Stimulated activated CD4-positive, alpha-beta T cell treated with anti-CD3 and anti-CD28 coated beads, Interleukin-4, amount 100 ng/mL, for 1 hour (primary cell): Measurements from ENCODE around the gene PCSK5.
"Not testable (repeated sequence)": the region's sequence is repeated elsewhere in the genome, so short reads cannot be mapped to it uniquely, and the experiment has no call there.

ENCODE experiments used
- DNase-seq: peaks from one replicate; pipeline ENCODE4 v3.0.0-alpha.2; 2020

The PCSK5 gene

DNA sequence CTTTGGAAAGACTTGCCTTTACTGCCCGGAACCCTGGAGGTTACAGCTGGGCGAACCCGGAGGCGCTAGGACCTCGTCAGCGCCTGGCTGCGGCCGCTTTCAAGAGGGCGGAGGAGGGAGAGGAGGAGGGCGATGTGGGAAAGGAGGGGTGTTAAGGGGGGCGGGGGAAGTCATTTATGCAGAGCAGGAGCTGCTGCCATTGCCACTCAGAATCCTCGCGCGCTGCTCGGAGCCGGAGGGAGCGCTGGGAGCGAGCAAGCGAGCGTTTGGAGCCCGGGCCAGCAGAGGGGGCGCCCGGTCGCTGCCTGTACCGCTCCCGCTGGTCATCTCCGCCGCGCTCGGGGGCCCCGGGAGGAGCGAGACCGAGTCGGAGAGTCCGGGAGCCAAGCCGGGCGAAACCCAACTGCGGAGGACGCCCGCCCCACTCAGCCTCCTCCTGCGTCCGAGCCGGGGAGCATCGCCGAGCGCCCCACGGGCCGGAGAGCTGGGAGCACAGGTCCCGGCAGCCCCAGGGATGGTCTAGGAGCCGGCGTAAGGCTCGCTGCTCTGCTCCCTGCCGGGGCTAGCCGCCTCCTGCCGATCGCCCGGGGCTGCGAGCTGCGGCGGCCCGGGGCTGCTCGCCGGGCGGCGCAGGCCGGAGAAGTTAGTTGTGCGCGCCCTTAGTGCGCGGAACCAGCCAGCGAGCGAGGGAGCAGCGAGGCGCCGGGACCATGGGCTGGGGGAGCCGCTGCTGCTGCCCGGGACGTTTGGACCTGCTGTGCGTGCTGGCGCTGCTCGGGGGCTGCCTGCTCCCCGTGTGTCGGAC is at the start of gene PCSK5:
Gene PCSK5, plus strand, starts transcription at position 202 of the 805 bp plus-strand sequence. Its CDS starts 509 bp downstream, at position 711.
- DNase-seq = peak; percentile 79

DNA sequence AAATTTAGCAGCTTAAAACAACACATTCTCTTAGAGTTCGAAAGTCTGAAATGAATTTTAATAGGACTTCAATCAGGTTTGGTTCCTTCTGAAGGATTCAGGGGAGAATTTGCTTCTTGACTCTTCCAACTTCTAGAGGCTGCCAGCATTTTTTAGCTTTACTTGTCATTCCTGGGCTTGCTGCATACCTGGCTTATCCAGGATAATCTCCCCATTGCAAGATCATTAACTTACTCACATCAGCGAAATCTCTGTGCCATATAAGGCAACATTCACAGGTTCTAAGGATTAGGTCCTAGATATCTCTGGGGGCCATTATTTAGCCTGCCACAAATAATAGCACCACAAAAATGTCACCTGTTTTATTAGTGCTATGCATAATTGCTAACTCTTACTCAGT is 46.2 kb upstream of the PCSK5 start:
- DNase-seq = no peak

DNA sequence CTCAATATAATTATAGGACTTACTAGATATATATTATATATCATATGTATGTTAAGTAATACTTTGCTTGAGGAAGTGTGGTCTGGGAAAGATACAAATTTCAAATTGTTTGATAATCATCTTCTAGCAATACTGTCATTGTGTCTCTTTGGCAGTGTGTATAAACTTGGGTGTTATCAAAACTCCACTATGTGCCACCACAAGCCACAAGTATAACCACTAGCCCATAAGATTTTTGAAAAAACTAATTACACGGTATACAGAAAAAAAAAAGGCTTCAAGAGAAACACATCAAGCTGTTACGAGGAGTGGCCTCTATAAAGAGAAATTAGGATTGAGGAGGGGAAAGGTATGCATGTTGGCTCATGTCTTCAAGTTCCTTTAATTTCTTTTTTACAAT is 44.7 kb upstream of the PCSK5 start:
- DNase-seq = no peak

DNA sequence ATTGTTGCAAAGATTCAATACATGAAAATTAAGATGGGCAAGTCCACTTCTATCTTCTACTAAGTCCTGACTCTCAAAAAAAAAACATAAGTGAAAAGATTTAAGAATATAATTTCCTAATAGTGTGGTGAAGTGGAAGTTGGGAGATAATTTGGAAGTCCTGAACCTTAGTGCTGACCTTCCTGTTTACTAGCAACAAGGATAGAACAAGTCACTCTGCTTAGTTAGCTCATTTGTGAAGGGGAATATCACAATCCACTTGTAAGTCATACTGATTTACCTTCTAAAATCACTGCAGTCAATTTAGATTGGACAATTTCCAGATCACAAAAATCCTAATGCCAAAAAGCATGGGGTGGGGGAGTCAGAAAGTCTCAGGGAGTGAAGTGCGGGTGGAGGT is 43.4 kb upstream of the PCSK5 start:
- no peak for DNase-seq

DNA sequence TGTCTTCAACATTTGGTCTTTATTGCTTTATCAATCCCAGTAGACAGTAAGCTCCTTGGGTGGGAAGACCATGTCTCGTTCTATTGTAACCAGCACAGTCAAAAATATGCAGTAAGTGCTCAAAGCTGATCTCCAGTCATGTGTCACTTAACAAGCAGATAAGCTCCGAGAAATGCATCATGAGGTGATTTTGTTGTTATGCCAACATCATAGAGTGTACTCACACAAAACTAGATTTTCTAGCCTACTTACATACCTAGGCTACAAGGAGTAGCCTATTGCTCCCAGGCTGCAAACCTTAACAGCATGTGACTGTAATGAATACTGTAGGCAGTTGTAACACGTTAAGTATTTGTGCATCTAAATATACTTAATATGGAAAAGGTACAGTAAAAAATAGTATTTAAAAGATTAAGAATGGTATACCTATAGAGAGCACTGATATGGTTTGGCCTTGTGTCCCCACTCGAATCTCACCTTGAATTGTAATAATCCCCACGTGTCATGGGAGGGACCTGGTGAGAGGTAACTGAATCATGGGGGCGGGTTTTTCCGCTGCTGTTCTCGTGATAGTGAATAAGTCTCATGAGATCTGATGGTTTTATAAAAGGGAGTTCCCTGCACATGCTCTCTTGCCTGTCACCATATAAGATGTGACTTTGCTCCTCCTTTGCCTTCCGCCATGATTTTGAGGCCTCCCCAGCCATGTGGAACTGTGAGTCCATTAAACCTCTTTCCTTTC is 39.8 kb upstream of the PCSK5 start:
- no peak for DNase-seq

DNA sequence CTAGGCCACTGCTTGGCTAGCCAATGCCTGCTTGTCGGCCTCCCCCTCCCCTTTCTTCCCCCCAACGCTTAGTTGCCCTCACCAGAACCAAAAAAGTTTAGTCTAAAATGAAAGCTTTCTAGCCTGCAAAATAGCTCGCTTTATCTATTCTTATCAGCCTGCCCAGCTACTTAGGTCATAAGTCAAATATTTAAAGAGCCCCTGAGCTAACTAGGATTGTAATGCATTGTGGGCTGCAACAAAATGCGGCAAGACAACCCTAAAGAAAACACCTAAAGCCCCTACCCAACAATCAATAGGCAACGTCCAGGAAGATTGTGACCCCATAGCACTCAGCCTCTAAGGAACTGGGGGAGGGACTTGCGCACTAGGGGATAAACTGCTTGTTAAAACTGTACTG is 38.6 kb upstream of the PCSK5 start:
- DNase-seq = no peak

DNA sequence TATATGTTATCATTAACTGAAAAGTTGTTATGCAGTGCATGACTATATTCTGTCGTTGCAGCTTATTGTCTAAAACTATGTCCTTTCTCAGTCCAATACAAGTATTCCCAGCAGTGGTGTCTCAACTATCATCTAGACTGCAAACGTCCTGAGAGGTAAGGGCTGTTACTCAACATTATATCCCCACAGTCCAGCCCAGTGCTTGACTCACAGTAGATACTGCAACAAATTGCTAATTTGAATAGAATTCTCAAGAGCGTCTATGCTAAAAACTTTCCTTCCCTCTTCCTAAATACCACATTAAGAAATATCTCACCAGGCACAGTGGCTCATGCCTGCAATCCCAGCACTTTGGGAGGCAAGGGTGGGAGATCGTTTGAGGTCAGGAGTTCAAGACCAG is 37.7 kb upstream of the PCSK5 start:
- DNase-seq = no peak

DNA sequence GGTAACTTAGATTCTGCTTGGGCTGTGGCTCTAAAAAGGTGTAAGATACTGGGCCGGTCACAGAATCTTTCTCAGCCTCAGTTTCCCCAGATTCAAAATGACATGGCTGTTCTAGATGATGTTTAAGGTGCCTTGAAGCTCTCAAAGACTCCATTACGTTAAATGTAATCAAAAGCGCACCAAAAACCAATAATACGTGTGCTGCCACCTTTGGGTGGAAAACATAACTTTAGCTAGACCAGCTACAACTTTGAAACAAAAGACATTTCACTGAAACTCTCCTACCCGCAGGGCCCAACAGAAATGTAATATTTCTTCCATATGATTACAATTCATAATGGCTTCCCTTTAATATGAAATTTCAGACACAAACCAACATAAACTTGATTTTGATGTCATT is 35.0 kb upstream of the PCSK5 start:
- DNase-seq = no peak

DNA sequence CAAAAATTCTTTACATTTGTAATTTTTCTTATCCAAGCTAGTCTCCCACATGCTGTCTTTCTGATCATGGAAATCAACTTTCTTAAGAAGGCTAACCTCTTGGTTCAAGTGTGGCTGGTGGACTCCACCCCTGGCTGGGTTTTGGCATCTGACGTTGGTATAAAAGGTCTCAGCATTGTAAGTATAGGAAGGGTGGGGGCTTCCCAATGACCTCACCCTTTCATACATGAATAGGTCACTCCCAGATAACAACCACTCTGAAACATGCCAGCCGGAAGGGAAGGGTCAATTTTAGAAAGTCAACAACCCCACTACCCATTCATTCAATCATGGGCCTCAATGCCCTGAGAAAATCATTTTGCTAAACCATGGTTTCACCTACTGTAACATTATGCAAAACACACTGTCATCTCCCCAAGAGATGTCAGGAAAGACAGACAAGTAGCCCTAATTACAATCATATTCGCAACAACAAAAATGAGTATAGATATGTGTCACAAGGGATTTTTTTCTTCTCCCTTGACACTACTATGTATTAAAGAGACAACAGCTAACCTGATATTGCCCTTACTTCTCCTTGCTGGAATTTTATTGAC is 31.9 kb upstream of the PCSK5 start:
- no peak for DNase-seq

DNA sequence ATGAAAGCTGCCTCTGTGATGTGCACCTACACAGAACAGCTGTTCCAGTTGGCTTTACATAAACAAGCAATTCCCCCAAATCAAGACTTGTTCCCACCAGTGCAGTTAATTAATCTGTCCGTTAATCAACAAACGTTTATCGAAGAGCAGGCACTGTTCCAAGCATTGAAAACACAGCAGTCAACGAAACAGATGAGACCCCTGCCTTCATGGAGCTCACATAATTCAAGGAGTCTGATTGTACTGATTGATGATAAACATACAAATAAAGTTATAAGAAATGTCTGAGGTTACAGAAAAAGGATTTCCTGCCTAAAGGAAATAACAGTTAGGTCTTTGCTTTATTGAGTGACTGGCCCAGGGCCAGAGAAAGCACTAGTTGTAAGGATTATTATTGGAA is 26.2 kb upstream of the PCSK5 start:
- DNase-seq = no peak

DNA sequence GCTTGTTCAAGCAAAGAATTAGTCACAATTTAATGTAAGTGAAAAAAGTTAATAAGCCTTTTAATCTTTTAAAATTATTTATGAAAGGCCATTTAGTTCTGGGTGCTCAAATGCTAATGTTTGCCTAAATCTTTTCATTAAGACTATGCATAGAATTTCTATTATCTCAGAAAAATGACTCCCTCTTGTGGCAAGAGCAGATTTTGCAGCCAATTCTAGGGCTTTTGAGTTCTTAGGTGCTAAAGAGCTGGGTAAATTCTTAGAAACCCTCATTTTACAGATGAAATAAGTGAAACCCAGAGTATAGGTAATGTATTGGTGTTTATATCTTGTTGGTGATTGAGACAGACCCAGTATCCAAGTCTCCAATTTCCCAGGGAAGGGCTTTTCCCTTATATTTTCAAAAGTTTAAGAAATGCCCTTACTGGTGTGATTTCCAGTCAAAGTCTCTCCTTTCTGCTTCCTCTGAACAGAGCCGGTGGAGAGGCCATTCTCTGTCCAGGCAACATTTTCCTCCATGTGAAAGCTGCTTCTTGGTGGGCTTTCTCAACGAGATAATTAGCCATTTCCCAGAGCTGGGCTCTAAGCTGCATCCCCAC is 24.1 kb upstream of the PCSK5 start:
- no peak for DNase-seq

DNA sequence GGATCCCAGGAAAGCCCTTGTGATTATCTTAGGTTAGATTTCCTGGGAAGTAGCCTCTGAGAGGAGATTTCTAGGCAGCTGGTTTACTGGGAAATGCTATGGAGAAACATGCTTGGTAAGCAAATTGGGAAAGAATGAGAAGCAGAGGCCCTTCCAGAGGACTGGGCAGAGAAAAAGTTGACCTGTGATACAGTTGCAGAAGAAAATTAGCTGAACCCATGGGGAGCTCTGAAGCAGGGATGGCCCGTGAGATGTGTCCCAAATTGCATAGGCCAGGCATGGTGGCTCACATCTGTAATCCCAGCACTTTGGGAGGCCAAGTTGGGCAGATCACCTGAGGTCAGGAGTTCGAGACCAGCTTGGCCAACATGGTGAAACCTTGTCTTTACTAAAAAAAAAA is 21.9 kb upstream of the PCSK5 start:
- DNase-seq = not testable (repeated sequence)

DNA sequence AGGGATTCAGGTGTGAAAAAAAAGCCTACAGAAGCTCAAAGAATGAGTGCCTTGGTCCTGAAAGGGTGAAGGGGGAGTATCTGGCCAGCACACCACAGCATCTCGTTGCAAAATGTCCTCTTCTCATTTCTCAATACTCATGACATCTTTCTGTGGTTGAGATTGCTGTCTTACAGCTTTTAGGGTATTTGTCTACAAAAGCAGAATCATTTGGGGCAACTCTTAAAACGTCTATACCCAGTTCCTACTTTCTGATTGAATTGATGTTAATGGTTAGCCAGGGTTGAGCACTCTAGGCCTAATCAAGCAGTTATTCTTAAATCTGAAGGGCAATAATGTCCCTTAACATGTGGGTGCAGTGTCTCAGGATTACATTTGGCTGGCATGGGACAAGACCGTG is 21.2 kb upstream of the PCSK5 start:
- no peak for DNase-seq

DNA sequence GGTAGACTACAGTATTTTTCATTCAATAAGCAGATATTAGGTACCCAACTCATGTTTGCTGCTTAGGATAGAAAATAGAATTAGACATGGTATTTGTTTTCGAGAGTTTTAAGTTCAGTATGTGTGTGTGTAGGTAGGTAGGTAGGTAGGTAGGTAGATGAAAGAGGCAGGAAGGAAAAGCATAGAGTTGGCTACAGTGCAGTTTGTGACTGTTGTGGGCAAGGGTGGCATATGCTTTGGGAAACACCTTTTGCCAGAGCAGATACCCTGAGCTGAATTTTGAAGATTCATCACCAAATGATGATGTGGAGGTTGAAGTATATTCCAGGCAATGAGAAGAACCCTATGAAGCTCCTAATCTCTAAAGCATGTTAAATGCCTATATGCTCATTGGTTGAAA is 20.0 kb upstream of the PCSK5 start:
- no peak for DNase-seq

DNA sequence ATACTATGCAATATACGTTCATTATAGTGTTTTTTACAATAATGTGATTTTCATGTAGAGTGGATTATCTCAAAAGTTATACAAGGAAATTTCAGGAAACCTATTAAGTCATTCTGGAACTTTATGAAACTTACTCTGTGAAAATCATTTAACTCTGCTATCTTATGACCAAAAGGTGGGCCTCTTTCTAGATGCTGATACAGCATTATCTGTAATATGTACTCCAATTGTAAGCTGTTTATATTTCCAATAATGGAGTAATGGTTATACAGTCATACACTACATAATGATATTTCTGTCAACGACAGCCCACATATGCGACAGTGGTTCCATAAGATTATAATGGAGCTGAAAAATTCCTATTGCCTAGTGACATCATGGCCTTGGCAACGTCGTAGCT is 18.8 kb upstream of the PCSK5 start:
- DNase-seq = no peak

DNA sequence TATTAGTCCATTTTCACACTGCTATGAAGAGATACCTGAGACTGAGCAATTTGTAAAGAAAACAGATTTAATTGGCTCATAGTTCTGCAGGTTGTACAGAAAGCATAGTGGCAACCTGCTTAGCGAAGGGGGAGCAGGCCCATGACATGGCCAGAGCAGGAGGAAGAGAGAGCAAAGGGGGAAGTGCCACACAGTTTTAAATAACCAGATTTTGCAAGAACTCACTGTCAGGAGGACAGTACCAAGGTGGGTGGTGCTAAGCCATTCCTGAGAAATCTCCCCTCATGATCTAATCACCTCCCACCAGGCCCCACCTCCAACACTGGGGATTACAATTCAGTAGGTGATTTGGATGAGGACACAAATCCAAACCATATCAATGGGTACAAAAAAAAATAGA is 16.8 kb upstream of the PCSK5 start:
- DNase-seq = no peak

DNA sequence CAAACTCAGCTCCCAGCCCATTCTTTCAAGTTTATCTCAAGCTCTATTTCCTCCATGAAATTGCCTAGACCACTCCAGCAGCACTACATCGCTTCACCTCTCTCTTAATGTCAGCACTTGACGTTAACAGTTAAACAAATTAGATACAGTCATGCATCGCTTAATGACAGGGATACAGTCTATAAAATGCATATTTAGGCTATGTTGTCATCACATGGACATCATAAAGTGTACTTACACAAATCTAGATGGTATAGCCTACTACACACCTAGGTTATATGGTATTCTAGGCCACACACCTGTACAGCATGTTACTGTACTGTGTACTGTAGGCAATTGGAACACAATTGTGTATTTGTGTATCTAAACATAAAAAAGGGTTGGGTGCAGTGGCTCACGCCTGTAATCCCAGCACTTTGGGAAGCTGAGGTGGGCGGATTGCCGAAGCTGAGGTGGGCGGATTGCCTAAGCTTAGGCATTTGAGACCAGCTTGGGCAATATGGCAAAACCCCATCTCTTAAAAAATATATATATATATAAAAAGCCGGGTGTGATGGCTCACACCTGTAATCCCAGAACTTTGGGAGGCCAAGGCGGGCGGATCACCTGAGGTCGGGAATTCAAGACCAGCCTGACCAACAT is 13.4 kb upstream of the PCSK5 start:
- no peak for DNase-seq

DNA sequence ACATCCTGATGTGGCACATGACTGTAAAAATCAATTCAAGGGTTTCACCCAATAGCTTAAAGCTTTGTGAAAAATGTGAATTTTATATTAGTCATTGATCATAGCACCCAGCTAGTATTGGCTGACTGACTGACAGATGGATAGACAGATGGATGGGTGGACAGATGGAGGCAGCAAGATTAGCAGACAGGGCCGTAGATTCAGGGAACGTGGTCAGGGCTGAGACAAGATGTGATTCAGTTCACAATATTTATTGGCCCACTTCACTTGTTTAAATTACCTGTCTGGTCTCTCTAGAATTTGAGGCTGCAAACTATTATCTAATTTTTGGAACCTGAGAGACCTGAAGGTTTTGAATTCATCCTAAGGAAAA is 12.0 kb upstream of the PCSK5 start:
- DNase-seq = no peak

DNA sequence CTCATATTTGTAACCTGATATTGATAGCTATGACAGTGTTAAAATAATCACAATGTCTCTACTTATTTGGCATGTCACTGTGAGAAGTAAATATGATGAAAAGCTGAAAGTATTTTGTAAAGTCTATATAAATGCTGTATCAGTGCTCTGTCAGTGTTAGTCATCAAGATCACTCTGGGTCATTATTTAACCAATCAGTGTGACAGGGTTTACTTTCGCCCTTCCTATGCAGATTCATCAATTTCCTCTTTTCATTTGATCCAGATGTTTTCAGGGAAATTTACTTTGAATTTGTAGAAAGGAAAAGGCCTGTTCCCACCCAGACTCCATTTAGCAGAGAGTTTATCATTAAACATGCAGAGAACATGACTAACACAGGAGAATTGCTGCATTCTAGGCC is 9.9 kb upstream of the PCSK5 start:
- DNase-seq = no peak

DNA sequence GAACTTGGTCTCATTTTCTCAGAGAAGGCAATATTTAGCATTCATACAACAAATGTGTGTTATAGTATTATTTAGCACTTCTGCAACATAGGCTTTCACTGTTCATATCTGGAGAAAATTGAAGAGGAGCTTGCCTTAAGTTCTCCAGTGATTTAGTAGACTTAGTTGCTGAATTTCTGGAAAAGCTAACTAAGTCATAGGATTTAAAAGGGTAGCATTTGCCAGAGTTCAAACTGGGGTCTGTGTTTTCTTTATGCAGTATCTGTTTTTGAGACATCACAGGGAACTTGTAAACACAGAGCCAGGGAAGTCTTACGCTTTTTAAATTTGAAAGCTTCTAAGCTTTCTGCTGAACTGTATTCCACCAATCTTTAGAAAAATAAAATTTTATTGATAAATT is 8.7 kb upstream of the PCSK5 start:
- no peak for DNase-seq

DNA sequence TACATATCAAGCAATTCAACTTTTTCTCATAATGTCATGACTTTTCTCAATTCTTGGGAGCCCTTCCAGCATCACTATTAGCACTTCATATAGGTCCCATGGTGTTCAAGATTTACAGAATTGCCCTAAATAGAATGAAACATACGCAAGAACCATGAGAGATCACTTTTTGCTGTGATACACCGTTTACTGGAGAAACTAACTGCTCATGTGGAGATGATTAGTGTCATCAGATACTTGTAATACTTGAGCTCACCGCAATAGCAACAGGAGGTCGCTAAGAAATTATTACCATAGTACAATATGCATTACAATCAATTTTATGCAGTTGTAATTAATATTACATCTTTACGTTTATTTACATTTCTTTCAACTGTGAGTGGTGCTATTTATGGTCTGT is 4.8 kb upstream of the PCSK5 start:
- DNase-seq = no peak

DNA sequence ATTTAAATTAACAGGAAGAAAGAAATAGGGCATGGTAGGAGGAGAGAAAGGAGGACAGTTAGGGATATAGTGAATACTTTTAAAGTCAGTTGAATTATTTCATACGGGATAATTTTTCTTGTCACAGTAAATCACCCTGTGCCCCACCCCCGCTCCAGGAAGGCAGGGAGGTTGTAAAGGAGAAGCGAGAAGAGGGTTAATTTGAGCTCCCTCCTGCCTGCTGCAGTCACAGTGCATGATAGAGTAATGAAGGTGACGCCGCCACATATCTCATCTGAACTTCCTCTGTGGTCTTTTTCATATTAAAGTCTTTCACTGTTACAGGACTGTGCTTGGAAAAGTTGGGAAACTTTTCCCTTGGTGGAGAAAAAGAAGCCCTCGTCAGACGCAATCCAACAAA is 896 bp upstream of the PCSK5 start:
- no peak for DNase-seq

DNA sequence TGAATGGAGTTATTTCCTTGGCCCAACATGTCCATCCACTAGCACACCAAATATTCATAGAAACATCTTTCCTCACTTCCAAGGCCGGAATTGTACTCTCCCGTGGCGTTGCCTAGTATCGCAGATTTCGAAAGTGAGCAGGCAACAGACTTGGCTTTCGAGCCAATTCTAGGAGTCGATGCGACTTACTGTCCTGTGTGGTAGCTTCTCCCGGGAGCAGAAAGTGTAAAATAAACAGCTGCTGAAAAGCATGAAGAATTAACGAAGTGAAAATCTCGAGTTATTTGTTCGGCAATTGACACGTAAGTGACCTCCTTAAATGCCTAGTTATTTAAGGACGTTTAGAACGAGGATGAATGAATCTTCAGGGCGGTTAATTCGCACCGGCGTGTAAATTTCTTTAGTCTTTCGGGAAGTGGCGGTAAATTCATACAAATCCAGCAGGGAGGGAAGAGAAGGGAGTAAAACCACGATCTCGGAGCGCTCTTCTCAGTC is 449 bp upstream of the PCSK5 start:
- no peak for DNase-seq
